Activated CD8-positive, alpha-beta memory T cell treated with anti-CD3 and anti-CD28 coated beads for 36 hours (primary cell): ENCODE data around the gene C8A. TPM values are rescaled to one million over a fixed set of nuclear protein-coding genes. Genes with fewer than 3 reads are reported as not detected.

Source experiments
- CTCF ChIA-PET: fragments of 350-600 bp; sonication (Branson Sonifier 250); formaldehyde crosslinking; loops from one replicate; lab custom pipeline; 2021; ENCODE audit warnings: antibody characterized with exemption; lab: Charles Lee
- POLR2A ChIA-PET: fragments of 350-600 bp; sonication (Branson Sonifier 250); formaldehyde crosslinking; loops from one replicate; lab custom pipeline; 2021; ENCODE audit warnings: antibody characterized with exemption; lab: Charles Lee
- total RNA-seq, 2 experiments: library from RNA; stranded (reverse); gene quantifications; one replicate each; pipeline ENCODE4 v1.2.3, GENCODE V29; 2021

Gene C8A
- total RNA-seq, 2 experiments from 2014 or later, result not detected

GRCh38 chr1:56917356-56917755, 62.8 kb downstream of the C8A start:
- ChIA-PET CTCF (no interaction called here), POLR2A (no interaction called here)

GRCh38 chr1:56920591-56921001, 66.0 kb downstream of the C8A start:
- CTCF ChIA-PET, result no interaction called here
- POLR2A ChIA-PET, result no interaction called here

- ChIA-PET POLR2A (no interaction called here), CTCF (no interaction called here)
These were observed 66.9 kb downstream of the C8A start for GRCh38 chr1:56921479-56921878.

GRCh38 chr1:56922070-56922469, 67.5 kb downstream of the C8A start:
- POLR2A ChIA-PET, result no interaction called here
- CTCF ChIA-PET, result no interaction called here

- POLR2A ChIA-PET, result no interaction called here
These were observed 67.9 kb downstream of the C8A start for GRCh38 chr1:56922507-56922906.

GRCh38 chr1:56923201-56923600, 68.6 kb downstream of the C8A start:
- CTCF ChIA-PET, result no interaction called here
- POLR2A ChIA-PET, result no interaction called here

More at GRCh38 chr1:56922507-56922906, 67.9 kb downstream of the C8A start:
- CTCF ChIA-PET, result no interaction called here

- POLR2A ChIA-PET, result no interaction called here
- CTCF ChIA-PET, result no interaction called here
These were observed 69.5 kb downstream of the C8A start for GRCh38 chr1:56924116-56924515.

- CTCF ChIA-PET, result no interaction called here
- POLR2A ChIA-PET, result no interaction called here
These were observed 70.6 kb downstream of the C8A start for GRCh38 chr1:56925193-56925592.

GRCh38 chr1:56927171-56927570, 72.6 kb downstream of the C8A start:
- POLR2A ChIA-PET, result no interaction called here
- CTCF ChIA-PET, result no interaction called here

- POLR2A ChIA-PET, result no interaction called here
- CTCF ChIA-PET, result no interaction called here
These were observed 73.4 kb downstream of the C8A start for GRCh38 chr1:56927986-56928385.

GRCh38 chr1:56929492-56929891, 74.9 kb downstream of the C8A start:
- POLR2A ChIA-PET, result no interaction called here
- CTCF ChIA-PET, result no interaction called here

- CTCF ChIA-PET, result interaction anchor here (0.6 kb wide), 1 partner anchor 137 kb away, joined by 3 read pairs; no protein-coding TSS in a partner anchor
- POLR2A ChIA-PET, result no interaction called here
These were observed 76.6 kb downstream of the C8A start for GRCh38 chr1:56931211-56931610.

GRCh38 chr1:56931686-56932085, 77.1 kb downstream of the C8A start:
- CTCF ChIA-PET, result interaction anchor here (0.6 kb wide), 1 partner anchor 138 kb away, joined by 3 read pairs; no protein-coding TSS in a partner anchor
- POLR2A ChIA-PET, result no interaction called here

GRCh38 chr1:56933161-56933560, 78.6 kb downstream of the C8A start:
- CTCF ChIA-PET, result no interaction called here

GRCh38 chr1:56933606-56934005, 79.0 kb downstream of the C8A start:
- ChIA-PET POLR2A (no interaction called here), CTCF (no interaction called here)

More at GRCh38 chr1:56933161-56933560, 78.6 kb downstream of the C8A start:
- POLR2A ChIA-PET, result no interaction called here

GRCh38 chr1:56934430-56935060, 79.9 kb downstream of the C8A start:
- ChIA-PET POLR2A (no interaction called here), CTCF (no interaction called here)

GRCh38 chr1:56938646-56939045, 84.0 kb downstream of the C8A start:
- POLR2A ChIA-PET, result no interaction called here

GRCh38 chr1:56939209-56939608, 84.6 kb downstream of the C8A start:
- CTCF ChIA-PET, result no interaction called here
- POLR2A ChIA-PET, result no interaction called here

More at GRCh38 chr1:56938646-56939045, 84.0 kb downstream of the C8A start:
- CTCF ChIA-PET, result no interaction called here

- POLR2A ChIA-PET, result no interaction called here
- CTCF ChIA-PET, result no interaction called here
These were observed 85.4 kb downstream of the C8A start for GRCh38 chr1:56940039-56940438.

GRCh38 chr1:56948403-56949023, 93.9 kb downstream of the C8A start:
- CTCF ChIA-PET, result no interaction called here
- POLR2A ChIA-PET, result no interaction called here

- CTCF ChIA-PET, result no interaction called here
These were observed 97.9 kb downstream of the C8A start for GRCh38 chr1:56952501-56952900.

More at GRCh38 chr1:56952501-56952900, 97.9 kb downstream of the C8A start:
- POLR2A ChIA-PET, result no interaction called here
